HEK293 (cell line): Measurements from ENCODE around the gene PWWP2A.

Source experiments
- CTCF ChIA-PET: fragments of 350-600 bp; formaldehyde crosslinking; extraction: SDS; loops from one replicate; lab custom pipeline; 2021; ENCODE audit warnings: antibody characterized with exemption; lab: Yijun Ruan, JAX
- POLR2A ChIA-PET: fragments of 300-600 bp; formaldehyde crosslinking; extraction: SDS; loops from one replicate; lab custom pipeline; 2020; ENCODE audit warnings: antibody characterized with exemption, inconsistent platforms; lab: Yijun Ruan, JAX
- H3K27ac ChIP-seq: fragments of 200-500 bp; sonication (Bioruptor generic); 2 replicates; pipeline ENCODE4 v1.5.1; 2014; ENCODE audit warnings: low read depth, low read length, control low read depth, inconsistent platforms; ENCODE audit errors: extremely low read depth
- H3K36me3 ChIP-seq, 2 experiments: fragments of 200-500 bp in 1 of 2; sonication (Bioruptor generic) in 1 of 2; 1 replicate in 1 of 2; 2 replicates in 1 of 2; pipeline ENCODE4 v1.5.1; 2014 to 2017; ENCODE audit warnings: inconsistent platforms in 2 of 2, low read length in 2 of 2; ENCODE audit not compliant: control insufficient read depth in 2 of 2, insufficient read depth in 1 of 2
- H3K4me1 ChIP-seq: fragments of 200-500 bp; sonication (Bioruptor generic); 2 replicates; pipeline ENCODE4 v1.5.1; 2014; ENCODE audit warnings: mild to moderate bottlenecking, low read length, inconsistent platforms; ENCODE audit not compliant: control insufficient read depth, insufficient read depth
- H3K4me3 ChIP-seq: 2 replicates; pipeline ENCODE4 v1.5.1; 2011; ENCODE audit warnings: low read depth, mild to moderate bottlenecking, control low read depth, low read length, moderate library complexity
- H3K9me3 ChIP-seq: fragments of 200-500 bp; sonication (Bioruptor generic); 2 replicates; pipeline ENCODE4 v1.5.1; 2014; ENCODE audit warnings: low read depth, low read length, inconsistent platforms; ENCODE audit not compliant: control insufficient read depth, insufficient read depth
- ELK4 ChIP-seq: IDR thresholded peaks from 2 replicates; pipeline ENCODE4 v1.6.1; 2011; ENCODE audit warnings: mild to moderate bottlenecking, low read depth, low read length, borderline replicate concordance
- KLF10 ChIP-seq: fragments of 450-650 bp; IDR thresholded peaks from 2 replicates; pipeline ENCODE4 v1.5.1; 2018; ENCODE audit warnings: missing biosample characterization, mild to moderate bottlenecking, missing genetic modification characterization
- PATZ1 ChIP-seq: fragments of 450-650 bp; formaldehyde crosslinking; IDR thresholded peaks from 2 replicates; pipeline ENCODE4 v1.5.1; 2016; ENCODE audit warnings: missing biosample characterization, missing genetic modification characterization
- RBAK ChIP-seq: fragments of 450-650 bp; formaldehyde crosslinking; IDR thresholded peaks from 2 replicates; pipeline ENCODE4 v1.5.1; 2016; ENCODE audit warnings: missing biosample characterization, missing genetic modification characterization
- REST ChIP-seq: fragments of 450-650 bp; formaldehyde crosslinking; IDR thresholded peaks from 2 replicates; pipeline ENCODE4 v1.5.1; 2016; ENCODE audit warnings: missing biosample characterization, missing genetic modification characterization
- YY1 ChIP-seq: fragments of 450-650 bp; formaldehyde crosslinking; IDR thresholded peaks from 2 replicates; pipeline ENCODE4 v1.5.1; 2018; ENCODE audit warnings: missing biosample characterization, missing genetic modification characterization
- ZFHX2 ChIP-seq: fragments of 450-650 bp; formaldehyde crosslinking; conservative IDR thresholded peaks from 2 replicates; pipeline ENCODE4 v1.5.1; 2016; ENCODE audit warnings: missing biosample characterization, missing genetic modification characterization
- ZNF221 ChIP-seq: fragments of 450-650 bp; formaldehyde crosslinking; IDR thresholded peaks from 2 replicates; pipeline ENCODE4 v1.5.1; 2017; ENCODE audit warnings: missing biosample characterization, missing genetic modification characterization, borderline replicate concordance
- ZNF341 ChIP-seq: fragments of 450-650 bp; formaldehyde crosslinking; IDR thresholded peaks from 2 replicates; pipeline ENCODE4; 2016; ENCODE audit warnings: low read depth, missing biosample characterization, missing genetic modification characterization
- ZNF473 ChIP-seq: fragments of 450-650 bp; formaldehyde crosslinking; IDR thresholded peaks from 2 replicates; pipeline ENCODE4 v1.5.1; 2017; ENCODE audit warnings: missing biosample characterization, missing genetic modification characterization
- ZNF549 ChIP-seq: fragments of 450-650 bp; IDR thresholded peaks from 2 replicates; pipeline ENCODE4 v1.5.1; 2018; ENCODE audit warnings: missing biosample characterization, missing genetic modification characterization, mild to moderate bottlenecking, inconsistent platforms, moderate library complexity
- ZNF670 ChIP-seq: fragments of 450-650 bp; formaldehyde crosslinking; IDR thresholded peaks from 2 replicates; pipeline ENCODE4 v1.5.1; 2016; ENCODE audit warnings: missing biosample characterization, missing genetic modification characterization, low read depth
- ZNF707 ChIP-seq: fragments of 450-650 bp; formaldehyde crosslinking; IDR thresholded peaks from 2 replicates; pipeline ENCODE4 v1.5.1; 2016; ENCODE audit warnings: missing biosample characterization, missing genetic modification characterization
- ZNF76 ChIP-seq: fragments of 450-650 bp; formaldehyde crosslinking; IDR thresholded peaks from 2 replicates; pipeline ENCODE4; 2016; ENCODE audit warnings: low read depth, missing biosample characterization, missing genetic modification characterization, borderline replicate concordance
- ZNF830 ChIP-seq: fragments of 450-650 bp; IDR thresholded peaks from 2 replicates; pipeline ENCODE4 v1.5.0; 2018; ENCODE audit warnings: missing biosample characterization, missing genetic modification characterization, low read depth, mild to moderate bottlenecking, moderate library complexity
- ZSCAN16 ChIP-seq: fragments of 450-650 bp; formaldehyde crosslinking; IDR thresholded peaks from 2 replicates; pipeline ENCODE4 v1.5.1; 2016; ENCODE audit warnings: missing biosample characterization, missing genetic modification characterization
- ZSCAN30 ChIP-seq: fragments of 450-650 bp; IDR thresholded peaks from 2 replicates; pipeline ENCODE4 v1.5.1; 2018; ENCODE audit warnings: missing biosample characterization, mild to moderate bottlenecking, missing genetic modification characterization, moderate library complexity
- TF ChIP-seq, protein P1 (sequence below): fragments of 450-650 bp; formaldehyde crosslinking; IDR thresholded peaks from 2 replicates; pipeline ENCODE4 v1.5.1; 2016; ENCODE audit warnings: missing biosample characterization, missing genetic modification characterization, low read depth

The PWWP2A gene

DNA sequence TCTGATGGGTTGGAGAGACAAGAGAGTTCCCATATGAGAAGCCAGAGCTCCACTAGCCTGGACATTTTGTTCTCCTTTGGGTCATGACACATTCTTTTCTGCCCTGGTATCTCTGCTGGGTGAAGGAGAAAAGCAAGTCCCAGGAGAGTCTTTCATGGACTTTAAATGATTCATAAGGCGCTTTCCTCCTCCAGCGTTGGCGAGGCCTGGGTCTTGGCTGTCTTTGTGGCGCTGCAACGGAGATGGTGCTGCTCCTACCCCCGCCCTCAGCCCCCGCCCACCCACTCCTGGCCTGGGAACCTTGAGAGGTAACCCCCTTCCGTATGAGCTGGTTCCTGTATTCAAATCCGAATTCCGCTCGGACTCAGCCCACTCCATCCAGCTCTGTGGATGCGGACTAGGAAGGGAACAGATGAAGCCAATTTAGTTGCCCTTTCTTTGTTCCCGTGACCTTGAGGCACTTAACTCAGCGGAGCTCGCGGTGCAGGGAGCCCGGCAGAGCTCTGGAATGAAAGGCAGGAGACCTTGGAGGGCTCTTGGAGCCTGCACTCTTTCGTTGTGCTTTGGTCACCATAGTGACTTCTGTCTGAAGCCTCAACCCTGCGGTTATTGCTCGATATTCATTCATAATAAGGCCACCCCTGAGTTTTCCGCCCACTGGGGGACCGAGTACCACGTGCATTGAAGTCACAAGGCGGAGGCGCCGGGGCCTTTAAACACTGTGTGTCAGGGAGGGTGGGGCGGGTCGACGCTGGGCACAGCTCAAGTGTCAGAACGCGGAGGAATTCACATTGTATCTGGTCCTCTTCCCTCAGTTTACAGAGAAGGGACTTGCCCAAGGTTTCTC, 14.0 kb upstream of the PWWP2A start:
- TF ChIP-seq ZNF76 (tag by site-specific recombination) = no peak
- TF ChIP-seq ZNF707 (tag by site-specific recombination) = no peak
- TF ChIP-seq PATZ1 (tag by site-specific recombination) = no peak
- no peak for TF ChIP-seq YY1 (tag by site-specific recombination)
- TF ChIP-seq, protein P1, sequence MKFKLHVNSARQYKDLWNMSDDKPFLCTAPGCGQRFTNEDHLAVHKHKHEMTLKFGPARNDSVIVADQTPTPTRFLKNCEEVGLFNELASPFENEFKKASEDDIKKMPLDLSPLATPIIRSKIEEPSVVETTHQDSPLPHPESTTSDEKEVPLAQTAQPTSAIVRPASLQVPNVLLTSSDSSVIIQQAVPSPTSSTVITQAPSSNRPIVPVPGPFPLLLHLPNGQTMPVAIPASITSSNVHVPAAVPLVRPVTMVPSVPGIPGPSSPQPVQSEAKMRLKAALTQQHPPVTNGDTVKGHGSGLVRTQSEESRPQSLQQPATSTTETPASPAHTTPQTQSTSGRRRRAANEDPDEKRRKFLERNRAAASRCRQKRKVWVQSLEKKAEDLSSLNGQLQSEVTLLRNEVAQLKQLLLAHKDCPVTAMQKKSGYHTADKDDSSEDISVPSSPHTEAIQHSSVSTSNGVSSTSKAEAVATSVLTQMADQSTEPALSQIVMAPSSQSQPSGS (tag by site-specific recombination) = no peak
- no peak for TF ChIP-seq REST (tag by site-specific recombination)
- TF ChIP-seq ZSCAN30 = no peak
- TF ChIP-seq ZFHX2 (tag by site-specific recombination) = no peak
- TF ChIP-seq KLF10 (tag by site-specific recombination) = no peak
- TF ChIP-seq ZNF830 (tag by site-specific recombination) = no peak
- no peak for TF ChIP-seq ZNF341 (tag by site-specific recombination)
- no peak for TF ChIP-seq ZNF549 (tag by site-specific recombination)
- TF ChIP-seq ZNF473 (tag by site-specific recombination) = no peak
- TF ChIP-seq ZNF670 (tag by site-specific recombination) = no peak
- no peak for TF ChIP-seq RBAK (tag by site-specific recombination)
- TF ChIP-seq ZNF221 = no peak
- TF ChIP-seq ZSCAN16 (tag by site-specific recombination) = no peak
- no peak for TF ChIP-seq ELK4
- CTCF ChIA-PET = no interaction called here
- H3K27ac ChIP-seq = no peak overlapping the region

More for the DNA sequence above, 14.0 kb upstream of the PWWP2A start:
- Histone ChIP-seq H3K9me3 (no peaks in the 10 kb centered on the region), H3K36me3 (no peaks in the 10 kb centered on the region), H3K4me1 (no peaks in the 10 kb centered on the region), H3K4me3 (no peak overlapping the region)
- POLR2A ChIA-PET = no interaction called here
